Epidermal melanocyte (primary cell): ENCODE measurements around the gene NIPBL.
"Not testable (repeated sequence)": the region's sequence is repeated elsewhere in the genome, so short reads cannot be mapped to it uniquely, and the experiment has no call there.

Source experiments
- DNase-seq: peaks from one replicate; pipeline ENCODE4 v3.0.0; 2011; ENCODE audit warnings: low spot score; ENCODE audit not compliant: insufficient read length

Gene NIPBL

DNA sequence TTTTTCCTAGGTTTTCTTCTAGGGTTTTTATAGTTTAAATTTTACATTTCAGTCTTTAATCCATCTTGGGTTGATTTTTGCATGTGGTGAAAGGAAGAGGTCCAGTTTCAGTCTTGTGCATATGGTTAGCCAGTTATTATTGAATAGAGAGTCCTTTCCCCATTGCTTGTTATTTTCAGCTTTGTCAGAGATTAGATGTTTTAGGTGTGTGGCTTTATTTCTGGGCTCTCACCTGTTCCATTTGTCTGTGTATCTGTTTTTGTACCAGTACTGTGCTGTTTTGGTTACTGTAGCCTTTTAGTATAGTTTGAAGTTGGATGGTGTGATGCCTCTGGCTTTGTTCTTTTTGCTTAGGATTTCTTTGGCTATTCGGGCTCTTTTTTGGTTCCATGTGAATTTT lies 25.8 kb downstream of the NIPBL start:
- no peak for DNase-seq

DNA sequence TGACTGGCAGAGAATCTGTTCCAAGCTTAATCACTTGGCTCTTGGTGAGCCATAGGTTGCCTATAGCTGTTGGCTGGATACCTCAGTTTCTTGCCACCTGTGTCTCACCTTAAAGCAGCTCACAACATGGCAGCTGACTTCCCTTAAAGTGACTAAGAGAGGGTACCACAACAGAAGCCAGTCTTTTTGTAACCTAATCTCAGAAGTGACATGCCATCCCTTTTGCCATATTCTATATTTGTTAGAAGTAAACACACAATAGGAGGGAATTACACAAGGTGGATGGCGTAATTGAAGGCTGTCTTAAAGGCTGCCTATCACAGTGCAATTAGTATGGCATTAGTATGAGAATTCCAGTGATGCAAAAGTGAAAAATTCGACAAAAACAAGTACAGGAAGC lies 28.1 kb downstream of the NIPBL start:
- no peak for DNase-seq

DNA sequence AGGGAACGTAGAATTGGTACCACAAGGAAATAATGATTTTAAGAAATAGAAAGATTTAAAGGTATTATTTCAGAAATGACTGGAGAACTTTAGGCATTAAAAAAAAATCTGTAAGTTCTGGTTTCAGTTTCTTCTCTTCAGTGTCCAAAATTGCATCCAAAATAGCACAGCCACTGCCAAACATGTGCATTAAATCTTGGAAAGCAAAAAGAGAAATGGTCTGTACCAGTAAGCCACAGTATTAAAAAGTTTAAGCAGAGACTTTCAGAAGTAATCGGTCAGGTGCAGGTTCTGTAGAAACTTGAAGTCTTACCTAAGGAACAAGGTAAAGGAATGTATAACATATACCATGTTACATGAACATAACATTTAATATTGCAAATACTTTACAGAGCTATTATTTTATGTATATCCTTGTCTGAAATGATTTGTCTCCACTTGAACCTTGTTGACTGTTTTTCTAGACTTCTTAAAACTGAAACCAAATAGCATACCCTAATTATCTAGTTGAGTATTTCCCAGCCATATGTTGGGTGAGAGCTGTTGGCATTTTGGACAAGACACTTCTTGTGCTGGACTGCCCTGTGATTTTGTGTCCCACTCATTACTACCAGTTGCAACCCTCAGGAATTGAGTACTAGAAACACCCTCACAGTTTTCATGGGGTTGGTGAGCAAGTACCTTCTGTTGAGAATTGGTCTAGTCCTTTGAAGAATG lies 32.1 kb downstream of the NIPBL start:
- no peak for DNase-seq

DNA sequence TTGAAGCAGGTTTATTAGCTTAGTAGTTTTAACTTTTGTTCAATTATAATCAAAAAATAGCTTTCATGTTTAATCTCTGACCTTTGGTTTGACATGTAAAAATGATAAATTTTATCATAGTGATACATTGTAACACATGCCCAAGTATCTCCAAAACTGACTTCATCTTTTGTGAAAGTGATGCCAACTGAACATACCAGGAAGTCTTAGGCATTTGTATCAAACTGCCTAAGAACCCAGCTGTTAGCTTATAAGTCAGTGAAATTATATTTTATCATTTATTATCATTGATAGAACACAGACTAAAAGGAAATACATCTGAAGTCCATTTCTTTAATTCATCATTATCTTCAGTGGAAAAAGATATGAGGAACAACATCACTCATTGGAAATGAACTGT lies 39.1 kb downstream of the NIPBL start:
- no peak for DNase-seq

DNA sequence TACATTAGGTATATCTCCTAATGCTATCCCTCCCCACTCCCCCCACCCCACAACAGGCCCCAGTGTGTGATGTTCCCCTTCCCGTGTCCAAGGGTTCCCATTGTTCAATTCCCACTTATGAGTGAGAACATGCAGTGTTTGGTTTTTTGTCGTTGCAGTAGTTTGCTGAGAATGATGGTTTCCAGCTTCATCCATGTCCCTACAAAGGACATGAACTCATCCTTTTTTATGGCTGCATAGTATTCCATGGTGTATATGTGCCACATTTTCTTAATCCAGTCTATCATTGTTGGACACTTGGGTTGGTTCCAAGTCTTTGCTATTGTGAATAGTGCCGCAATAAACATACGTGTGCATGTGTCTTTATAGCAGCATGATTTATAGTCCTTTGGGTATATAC lies 40.0 kb downstream of the NIPBL start:
- not testable (repeated sequence) for DNase-seq

DNA sequence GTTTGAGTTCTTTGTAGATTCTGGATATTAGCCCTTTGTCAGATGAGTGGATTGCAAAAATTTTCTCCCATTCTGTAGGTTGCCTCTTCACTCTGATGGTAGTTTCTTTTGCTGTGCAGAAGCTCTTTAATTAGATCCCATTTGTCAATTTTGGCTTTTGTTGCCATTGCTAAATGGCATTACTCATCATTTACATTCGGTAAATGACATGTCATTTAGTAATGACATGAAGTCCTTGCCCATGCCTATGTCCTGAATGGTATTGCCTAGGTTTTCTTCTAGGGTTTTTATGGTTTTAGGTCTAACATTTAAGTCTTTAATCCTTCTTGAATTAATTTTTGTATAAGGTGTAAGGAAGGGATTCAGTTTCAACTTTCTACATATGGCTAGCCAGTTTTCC lies 40.8 kb downstream of the NIPBL start:
- DNase-seq: not testable (repeated sequence)

DNA sequence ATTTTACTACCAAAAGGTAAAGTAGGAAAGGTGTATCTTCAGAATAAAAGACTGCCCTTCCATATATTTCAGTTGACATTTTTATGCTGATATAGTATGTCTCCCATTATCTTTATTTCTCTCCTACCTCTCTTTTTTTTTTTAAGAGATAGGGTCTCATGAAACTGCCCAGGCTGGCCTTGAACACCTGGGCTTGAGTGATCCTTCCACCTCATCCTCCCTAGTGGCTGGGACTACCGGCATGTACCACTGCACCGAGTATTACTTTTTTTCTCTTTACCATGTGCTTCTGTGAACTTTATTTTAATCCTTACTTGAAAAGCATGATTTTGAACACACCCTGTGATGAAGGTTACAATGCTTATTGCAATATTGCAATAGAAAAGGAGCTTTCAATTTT lies 42.7 kb downstream of the NIPBL start:
- no peak for DNase-seq

DNA sequence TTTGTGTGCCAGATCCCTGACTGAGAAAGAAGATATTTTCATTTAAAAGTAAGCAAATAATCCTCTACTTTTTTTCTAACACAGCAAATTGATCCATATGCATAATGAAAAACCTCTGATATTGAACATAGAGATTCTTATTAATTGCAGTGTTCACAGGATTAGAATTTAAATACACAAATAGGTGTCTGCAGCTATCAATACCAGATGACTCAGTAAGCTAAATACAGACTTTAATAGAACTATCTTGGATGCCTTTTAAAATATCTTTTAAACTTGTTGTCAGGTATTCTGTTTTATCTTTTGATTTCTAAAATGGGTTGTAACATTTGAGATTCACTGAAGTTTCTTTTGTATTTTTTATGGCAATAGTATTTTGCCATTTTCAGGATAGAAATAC lies 43.1 kb downstream of the NIPBL start:
- DNase-seq: no peak

DNA sequence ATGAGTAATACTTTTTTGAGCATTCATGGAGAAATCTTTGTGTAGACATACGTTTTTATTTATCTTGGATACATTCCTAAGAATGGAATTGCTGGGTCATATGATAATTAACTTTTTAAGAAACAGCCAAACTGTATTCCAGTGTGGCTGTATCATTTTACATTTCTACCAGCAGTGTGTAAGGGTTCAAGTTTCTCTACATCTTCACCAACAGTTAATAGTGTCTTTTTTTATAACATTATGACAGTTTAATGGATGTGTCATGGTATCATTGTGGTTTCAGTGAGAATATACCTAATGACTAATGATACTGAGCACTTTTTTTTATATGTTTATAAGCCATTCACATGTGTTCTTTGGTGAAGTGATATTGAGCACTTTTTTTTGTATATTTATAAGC lies 52.4 kb downstream of the NIPBL start:
- no peak for DNase-seq

DNA sequence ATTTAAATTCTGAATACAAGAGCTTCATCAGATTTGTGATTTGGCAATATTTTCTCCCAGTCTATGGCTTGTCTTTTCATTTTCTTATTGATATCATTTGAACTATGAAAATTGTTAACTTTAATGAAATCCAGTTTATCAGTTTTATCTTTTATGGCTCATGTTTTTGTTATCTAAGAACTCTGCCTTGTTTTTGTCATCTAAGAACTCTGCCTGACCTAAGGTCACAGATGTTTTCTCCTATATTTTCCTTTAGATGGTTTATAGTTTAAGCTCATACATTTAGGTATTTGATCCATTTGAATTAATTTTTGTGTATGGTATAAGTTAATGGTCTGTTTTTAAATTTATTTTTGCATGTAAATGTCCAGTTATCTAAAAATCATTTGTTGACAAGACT lies 52.9 kb downstream of the NIPBL start:
- no peak for DNase-seq

DNA sequence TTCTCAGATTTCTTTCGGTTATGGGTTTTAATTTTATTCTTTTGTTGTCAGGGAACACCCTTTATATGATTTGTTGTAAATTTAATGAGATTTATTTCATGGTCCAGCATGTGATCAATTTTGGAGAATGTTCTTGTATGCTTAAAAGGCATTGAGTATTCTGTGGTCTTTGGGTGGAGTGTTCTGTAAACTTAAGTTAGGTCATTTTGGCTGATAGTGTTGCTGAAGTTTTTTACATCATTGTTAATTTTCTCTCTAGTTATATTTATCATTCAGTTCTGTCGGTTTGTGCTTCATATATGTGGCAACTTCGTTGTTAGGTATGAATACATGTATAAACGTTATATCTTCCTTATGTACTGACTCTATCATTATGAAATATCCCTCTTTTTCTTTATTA lies 55.5 kb downstream of the NIPBL start:
- no peak for DNase-seq

DNA sequence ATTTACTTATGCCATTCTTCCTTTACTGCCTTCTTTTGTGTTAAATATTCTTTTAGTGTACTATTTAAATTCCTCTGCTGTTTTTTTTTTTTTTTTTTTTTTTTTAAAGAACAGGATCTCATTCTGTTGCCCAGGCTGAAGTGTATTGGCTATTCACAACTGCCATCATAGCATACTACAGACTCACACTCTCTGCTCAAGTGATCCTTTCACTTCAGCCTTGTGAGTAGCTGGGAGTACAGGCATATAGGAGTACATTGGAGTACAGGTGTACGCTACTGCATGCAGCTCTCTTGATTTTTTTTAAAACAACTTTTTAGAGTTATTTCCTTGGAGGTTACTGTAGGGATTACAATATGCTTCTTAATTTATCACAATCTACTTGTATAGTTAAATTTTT lies 56.1 kb downstream of the NIPBL start:
- DNase-seq: no peak

DNA sequence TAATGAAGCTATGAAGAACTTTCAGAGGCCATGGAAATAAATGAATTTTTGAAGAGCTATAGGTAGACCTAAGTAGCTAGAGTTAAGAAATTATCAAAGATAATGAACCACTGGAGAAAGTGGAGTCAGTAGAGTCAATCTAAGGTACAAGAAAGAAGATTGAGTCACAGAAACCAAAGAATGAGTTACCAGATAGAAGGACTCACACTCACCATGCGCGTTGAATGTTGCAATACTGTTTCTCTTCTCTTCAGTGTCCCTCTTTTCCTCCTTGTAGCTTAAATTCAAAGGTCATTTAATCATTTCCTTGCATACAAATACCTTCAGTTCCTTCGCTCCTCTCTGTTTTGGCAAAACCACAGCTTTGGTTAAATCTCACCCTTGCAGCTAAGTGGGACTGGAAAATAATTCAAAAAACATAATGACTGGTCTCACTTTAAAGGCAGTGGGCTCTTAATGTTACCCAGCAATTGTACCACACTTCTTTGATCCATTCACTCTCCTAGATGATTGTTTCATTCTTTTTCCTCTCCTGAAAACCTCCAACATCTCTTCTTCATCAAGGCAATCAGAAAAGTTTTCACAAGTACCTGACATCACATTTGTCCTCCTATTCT lies 58.3 kb downstream of the NIPBL start:
- no peak for DNase-seq

DNA sequence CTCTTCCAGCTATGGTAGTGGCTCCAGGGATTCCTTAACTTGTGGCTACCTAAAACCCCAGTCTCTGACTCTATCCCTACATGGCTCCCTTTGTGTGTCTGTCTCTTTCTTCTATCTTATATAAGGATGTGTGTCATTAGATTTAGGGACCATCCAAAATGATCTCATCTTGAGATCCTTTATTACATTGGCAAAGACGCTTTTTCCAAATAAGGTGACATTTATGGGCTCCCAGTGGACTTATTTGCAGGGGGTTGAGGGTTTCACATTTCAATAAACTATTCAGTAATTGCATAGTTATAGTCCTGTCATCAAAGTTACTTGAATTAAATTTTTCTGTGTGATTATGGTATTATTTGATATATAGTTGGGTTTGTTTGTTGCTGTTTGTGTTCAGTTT lies 59.2 kb downstream of the NIPBL start:
- no peak for DNase-seq

DNA sequence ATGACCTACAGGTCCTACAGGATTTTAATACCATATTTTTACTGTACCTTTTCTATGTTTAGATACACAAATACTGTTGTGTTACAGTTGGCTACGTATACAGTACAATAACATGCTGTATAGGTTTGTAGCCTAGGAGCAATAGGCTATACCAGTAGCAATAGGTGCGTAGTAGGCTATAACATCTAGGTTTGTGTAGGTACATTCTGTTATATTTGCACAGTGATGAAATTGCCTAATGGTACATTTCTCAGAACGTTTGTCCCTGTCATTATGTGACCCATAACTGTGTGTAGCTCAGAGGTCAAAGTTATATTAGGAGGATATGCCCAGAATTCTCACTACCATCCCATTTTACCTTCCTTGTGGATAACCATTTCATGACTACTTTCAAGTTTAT lies 59.7 kb downstream of the NIPBL start:
- no peak for DNase-seq

DNA sequence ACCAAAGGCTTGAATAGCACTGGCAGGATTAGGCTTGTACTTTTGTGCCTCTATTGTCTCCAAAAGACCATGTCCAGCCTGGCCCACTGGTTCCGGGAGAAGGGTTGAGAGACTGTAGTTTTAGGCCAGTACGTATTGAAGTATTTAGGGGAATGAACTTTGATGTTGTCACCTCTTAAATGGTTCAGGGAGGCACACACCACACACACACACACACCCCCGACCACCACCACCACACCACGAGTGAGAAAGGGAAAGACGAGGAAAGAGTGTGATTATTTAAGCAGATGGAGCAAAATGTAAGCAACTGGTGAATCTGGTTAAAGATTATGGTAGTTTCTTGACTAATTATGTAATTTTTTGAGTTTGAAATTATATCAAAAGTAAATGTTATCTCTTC lies 61.6 kb downstream of the NIPBL start:
- no peak for DNase-seq

DNA sequence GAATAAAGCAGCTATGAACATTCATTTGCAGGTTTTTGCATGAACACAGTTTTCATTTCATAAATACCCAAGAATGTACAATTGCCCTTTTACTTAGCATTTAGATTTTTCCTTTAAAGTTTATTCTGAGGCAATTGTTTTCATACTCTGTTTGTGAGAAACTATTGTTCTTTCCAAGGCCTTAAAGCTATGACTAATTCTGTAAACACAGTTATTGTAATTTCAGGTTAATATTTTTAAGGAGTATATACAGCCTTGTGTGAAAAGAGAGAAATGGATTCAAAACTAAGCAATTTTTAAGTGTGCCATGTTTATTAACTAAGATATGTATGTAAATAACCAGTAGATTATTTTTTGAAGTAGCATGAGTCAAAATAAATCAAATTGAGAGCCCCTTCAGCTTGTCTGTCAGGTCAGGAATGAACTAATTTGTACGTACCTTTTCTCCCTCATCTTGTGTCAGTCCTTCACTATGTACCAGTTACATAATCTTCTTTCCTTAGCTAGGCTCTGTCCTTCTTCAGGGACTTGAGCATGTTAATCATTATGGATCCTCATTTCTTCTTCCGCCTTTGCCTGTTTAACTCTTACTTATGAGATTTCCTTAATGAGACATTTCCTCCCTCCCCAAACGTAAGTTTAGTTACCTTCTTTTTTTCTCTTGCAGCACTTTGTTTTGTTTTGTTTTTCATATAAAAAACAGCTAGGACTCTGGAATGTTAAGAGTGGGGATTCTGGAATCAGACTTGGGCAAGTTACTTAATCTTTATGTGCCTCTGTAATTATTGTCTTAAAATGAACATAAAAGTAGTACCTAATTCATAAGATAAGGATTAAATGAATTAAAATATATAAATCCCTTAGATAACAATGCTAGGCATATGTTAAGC lies 63.6 kb downstream of the NIPBL start:
- no peak for DNase-seq

DNA sequence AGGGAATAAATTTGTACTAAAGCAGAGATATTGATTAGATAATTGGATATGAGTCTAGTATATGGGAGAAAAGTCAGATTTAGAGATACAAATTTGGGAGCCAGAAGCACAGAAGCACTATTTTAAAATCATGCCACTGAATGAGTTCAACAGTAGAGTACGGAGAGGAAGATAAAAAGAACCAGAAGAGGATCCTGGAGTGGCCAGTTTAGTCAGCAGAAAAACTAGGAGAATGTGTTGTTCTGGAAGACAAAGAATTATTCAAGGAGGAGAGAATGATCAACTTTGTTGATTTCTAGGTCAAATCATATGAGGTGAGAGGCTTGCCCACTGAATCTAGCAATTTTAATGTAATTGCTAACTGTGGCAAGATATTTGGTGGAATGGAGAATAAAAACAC lies 67.0 kb downstream of the NIPBL start:
- DNase-seq: no peak

DNA sequence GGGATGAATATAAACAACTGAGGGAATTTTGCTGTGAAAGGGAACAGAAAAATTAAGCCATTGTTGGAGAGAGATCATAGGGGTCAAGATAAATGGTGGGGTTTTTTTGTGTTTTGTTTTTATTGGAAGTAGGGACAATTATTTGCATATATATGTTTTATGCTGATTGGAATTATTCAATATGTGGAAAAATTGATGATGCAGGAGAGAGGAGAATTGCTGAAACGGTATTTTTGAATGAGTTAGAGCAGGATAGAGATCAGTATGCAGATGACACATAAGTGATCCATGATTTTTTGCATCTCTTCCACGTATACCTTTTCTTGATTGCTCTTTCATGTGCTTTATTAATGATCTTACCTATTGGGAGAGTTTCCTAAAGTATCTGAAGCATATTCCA lies 67.5 kb downstream of the NIPBL start:
- DNase-seq: no peak

DNA sequence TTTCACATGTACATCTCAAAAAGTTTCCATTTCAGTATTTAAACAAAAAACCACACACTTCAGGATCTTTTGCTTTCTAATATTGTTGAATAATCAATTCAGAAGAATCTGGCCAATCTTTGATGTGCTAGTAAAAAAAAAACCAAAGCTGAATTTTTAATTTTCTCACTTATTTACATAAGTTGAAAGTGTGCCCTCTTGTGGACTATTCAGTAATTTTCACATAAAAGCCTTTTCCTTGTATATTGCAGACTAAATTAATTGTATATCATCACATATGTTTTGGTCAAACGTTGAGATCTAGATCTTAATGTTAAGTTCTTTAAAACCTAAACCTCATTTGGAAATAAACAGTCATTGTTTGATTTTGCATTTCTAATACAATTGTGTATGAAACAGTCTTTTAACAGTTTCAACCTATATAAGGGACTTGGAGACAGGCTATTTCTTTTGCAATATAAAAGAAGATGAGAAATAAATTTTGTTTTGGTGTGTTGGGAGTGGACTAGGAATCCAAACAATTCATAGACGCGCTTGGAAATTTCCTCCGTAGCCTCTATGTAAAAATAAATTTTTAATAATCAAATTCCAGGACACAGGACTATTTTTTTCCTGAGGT lies 68.1 kb downstream of the NIPBL start:
- DNase-seq: no peak

DNA sequence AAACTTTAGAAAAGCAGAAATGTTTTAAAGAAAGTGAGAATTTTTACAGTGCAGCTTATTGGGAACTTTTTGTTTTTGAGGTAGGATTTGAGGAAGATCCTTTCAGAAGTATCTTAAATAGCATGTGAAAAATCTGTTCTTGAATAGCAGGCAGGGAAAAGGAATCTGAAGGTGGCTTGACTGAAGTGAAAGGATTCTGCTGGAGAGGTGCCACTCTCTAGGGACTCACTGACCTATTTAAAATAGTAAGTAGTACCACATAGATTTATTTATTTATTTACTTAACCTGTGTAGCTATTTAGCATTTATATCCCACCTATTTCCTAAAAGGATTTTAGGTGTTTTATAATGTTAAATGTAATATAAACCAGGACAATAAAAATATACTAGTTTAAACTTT lies 69.1 kb downstream of the NIPBL start:
- DNase-seq: no peak

DNA sequence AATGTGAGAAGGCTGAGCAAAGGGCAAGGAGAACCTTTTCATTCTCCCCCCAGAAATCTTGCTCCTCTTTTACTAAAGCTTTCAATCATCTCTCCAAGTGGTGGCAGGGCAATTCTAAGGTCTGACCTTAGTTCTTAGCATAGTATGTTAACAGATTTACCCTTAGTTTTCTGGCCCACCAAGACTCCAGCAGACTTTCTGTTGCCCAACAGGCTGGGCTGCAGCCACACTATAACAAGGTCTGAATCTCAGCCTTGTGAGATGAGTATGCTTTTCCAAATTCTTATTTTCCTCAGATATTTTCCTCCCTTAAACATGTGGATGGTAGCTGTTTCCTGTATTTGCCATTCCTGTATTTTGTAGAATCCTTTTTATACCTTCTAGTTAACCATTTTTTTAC lies 69.5 kb downstream of the NIPBL start:
- DNase-seq: no peak
